Inflammatory macrophage treated with lipopolysaccharide for 1 hour (primary cell): ENCODE data around the gene POU2F3.
A peak's percentile ranks its signal among the peaks of the same experiment; 100 is the strongest.

Experiments
- DNase-seq, 2 donors: peaks; one replicate each; pipeline ENCODE4 v3.0.0-alpha.2; 2020 to 2022

The POU2F3 gene

GRCh38 chr11:120324932-120325810, 85.2 kb downstream of the POU2F3 start, which contains the start of gene TLCD5:
Gene TLCD5, plus strand, starts transcription at chr11:120325299. Its CDS starts 2,143 bp downstream, at chr11:120327442.
- DNase-seq: no peak

GRCh38 chr11:120326228-120326627, 86.3 kb downstream of the POU2F3 start:
- no peak for DNase-seq

- DNase-seq: peak in 1 of 2 donors; percentile 31
Measured at GRCh38 chr11:120326845-120327281, 86.9 kb downstream of the POU2F3 start.

- no peak for DNase-seq
Measured at GRCh38 chr11:120327311-120327710, 87.4 kb downstream of the POU2F3 start.

- no peak for DNase-seq
Measured at GRCh38 chr11:120329556-120329955, 89.6 kb downstream of the POU2F3 start.

- no peak for DNase-seq
Measured at GRCh38 chr11:120330045-120330444, 90.1 kb downstream of the POU2F3 start.

DNA sequence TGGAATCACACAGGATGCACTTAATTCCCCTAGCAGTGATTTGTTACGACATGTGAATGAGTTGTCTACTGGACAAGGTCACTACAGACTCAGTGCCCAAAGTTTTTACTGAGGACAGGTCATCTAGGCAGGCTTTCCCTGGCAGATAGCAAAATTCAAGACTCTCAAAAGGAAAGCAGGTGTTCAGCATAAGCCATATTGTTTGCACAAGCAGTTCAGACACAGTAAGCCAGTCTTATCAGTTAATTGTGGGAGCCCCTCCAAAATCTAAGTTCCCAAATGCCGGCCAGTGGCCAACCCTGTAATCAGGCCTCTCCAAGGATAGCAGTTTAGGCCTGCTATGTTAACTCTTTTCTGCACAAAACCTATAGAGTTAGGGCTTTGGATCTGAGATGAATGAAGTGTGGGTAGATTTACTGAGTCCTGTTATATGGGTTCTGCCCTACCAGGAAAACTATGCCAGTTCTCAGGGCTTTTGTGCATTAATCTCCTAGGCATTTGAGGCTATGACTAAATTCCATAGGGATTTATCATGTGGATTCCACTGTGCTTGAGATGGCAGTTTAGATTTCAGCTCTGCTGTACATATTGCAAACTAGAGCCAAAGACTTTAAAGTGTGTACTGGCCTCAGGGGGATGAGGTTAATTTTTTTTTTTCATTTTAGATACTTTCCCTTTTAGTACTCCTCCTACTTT, 91.5 kb downstream of the POU2F3 start:
- no peak for DNase-seq

DNA sequence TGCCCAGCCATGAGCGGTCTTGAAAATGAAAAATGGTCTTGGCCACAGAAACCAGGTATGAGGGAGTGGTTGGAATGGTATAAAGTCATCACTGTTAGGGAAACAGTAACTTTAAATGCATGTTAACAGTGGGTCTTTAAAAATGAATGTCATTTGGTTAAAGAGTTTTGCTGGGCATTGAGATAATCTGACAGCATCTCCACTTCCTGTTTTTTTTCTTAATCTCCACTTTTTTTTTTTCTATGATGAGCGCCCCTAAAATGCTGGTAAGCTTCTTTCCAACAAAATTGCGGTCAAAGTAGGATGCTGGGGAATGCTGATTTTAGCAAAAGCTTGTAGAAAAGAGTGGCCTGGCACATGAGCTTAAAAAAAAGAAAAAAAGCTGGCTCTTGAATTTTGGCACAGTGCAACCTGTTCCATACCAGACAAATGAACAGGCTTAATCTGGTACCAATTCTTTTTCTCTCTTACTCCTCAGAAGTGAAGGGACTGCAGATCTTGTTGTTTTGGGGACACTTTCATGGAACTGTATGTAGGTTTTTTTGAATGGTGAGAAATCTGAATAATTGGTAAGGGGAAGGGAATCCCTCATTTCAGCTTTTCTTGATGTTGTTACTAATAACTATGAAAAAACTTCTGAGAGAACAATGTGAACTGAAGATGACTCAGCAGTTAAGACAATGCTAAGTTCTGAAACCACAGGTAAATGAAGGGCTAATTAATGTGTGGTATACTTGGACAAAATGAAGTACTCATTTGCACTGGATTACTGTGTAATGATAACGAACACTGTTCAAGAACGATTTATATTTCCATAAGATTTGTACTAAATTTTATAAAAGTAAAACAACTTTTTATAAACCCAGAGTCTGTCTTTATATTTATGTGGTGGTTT, 93.1 kb downstream of the POU2F3 start:
- no peak for DNase-seq

DNA sequence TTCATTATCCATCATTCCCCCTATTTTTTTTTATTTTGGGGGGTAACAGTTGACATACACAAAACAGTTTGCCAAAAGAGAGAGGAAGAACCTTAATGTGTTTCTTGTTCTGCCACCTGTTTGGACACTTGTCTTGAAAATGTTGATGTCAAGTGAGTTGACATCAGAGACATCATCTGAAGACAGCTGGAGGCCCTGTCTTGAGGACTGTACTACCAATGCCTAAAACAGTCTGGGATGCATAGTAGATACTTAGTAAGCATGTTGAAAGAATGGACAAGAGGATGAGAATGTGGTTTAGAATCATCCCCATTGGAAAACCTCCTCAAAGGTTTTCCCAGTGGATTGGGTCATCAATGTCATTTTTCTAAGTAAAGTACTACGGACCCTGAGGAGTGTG, 93.9 kb downstream of the POU2F3 start:
- DNase-seq: no peak

- DNase-seq: no peak
Measured at GRCh38 chr11:120334332-120334731, 94.4 kb downstream of the POU2F3 start.

GRCh38 chr11:120334894-120335462, 95.0 kb downstream of the POU2F3 start:
- DNase-seq: peak; percentile 69 to 96

GRCh38 chr11:120335556-120335907, 95.6 kb downstream of the POU2F3 start:
- no peak for DNase-seq

- peak; percentile 61 to 72 for DNase-seq
Measured at GRCh38 chr11:120335908-120336640, 96.1 kb downstream of the POU2F3 start, which contains the start of gene ARHGEF12. Gene ARHGEF12, plus strand, starts transcription at chr11:120336413. Its CDS starts 831 bp downstream, at chr11:120337244.

DNA sequence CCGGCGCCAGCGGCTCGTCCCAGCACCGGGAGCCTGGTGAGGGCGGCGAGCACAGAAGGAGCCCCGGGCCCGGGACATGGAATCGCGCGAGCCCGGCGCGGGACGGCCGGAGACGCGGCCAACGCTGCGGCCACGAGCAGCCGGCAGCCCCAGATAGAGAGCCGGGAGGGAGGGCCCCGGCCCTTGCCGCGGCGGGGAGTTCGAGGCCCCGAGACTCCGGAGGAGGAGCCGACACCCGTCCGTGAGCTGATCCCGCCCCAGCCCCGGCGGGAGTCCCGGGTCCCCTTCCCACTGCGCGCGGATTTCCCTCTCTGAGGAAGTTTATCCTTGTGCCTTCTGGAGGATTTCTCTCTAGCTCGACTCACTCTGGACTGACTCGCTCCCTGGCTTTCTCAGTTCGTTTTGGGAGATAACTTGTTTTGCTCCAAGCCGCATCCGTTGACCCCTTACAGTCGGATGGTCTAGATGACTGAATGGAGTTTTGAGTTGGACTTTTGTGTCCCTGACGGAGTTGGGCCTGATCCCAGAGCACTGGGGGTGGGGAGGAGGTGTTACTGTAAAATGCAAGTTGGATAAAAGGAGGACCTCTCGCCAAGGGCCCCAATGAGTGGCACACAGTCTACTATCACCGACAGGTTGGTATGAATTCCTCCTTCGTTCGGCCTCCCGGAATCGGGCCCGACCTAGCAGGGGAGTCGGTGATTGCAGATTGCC, 96.9 kb downstream of the POU2F3 start:
- DNase-seq: no peak

DNA sequence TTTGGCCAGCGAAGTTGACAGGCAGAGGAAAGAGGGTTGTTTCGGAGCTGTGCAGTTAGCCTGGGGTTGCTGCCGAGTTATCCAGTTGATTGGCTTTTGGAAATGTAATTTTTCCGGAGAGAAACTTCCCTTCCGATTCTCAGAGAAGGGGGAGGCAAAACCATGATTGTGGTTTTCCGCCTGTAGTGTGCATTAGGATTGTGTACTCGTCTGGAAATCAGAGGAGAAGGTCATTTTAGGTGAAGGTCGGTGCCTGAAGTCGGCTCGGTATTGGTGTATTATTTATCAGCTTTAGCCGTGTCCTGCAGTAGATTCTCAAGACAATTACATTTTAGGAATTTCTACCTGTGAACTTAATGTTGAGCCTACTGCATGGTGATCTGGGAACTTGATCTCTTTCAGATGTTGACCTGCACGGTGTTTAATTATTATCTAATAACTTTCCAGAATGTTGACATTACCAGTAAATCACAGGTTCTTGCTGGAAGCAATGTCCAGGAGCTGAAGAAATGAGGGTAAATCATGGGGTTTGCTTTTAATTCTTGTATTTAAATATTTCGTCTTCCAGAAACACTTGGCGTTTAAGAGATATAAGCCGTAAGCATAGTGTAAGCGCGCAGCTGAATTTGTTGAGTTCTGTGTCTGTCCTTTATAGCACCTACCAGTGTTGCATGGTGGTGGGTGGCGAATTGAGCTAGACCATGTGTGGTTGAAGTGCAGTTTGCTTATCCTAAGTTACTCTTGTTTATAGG, 97.6 kb downstream of the POU2F3 start:
- DNase-seq: no peak

- no peak for DNase-seq
Measured at GRCh38 chr11:120338107-120338933, 98.4 kb downstream of the POU2F3 start.

GRCh38 chr11:120339394-120339890, 99.5 kb downstream of the POU2F3 start:
- no peak for DNase-seq

DNA sequence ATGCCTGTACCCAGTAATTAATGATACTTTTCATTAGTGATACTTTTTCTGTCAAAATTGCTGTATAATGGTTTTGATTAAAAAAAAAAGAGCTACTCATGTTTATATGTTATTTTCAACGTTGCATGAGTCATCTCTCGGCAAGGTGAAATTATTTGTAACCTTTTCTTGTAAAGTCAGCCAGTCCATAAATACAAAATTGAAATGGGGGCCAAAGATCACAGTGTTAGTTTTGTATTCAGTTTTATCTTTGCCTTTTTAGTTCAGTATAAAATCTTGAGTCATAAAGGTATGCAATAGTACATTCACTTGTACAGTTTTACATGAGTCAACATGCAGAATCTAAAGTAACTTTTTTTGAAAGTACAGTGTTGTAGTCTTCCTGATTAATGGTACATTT, 100.6 kb downstream of the POU2F3 start:
- no peak for DNase-seq

DNA sequence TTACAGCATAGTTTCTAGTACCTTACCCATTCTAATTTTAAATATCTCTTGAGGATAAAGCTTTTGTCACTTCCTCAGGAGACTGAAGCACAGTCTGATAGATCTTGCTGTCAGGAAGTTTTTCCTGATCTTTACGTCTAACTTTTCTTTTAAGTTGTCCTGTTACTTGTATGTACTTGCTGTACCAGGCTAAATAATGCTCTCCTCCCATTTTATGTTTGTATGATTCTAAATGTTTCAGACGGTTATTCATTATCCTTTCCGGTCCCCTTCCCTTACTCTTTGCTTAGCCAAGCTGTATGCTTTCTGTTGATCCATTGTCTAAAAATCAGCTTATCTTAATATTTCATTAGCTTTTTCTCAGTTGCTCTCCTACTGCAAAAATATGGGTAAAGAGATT, 102.3 kb downstream of the POU2F3 start:
- no peak for DNase-seq
